HTR-8/SVneo (cell line): ENCODE data around the gene REPS2.
"Not testable (repeated sequence)": the region's sequence is repeated elsewhere in the genome, so short reads cannot be mapped to it uniquely, and the experiment has no call there.

Experiments
- DNase-seq: peaks from one replicate; pipeline ENCODE4 v3.0.0; 2011; ENCODE audit warnings: low spot score, mixed read lengths; ENCODE audit not compliant: insufficient read length
- FAIRE-seq: peaks from 2 replicates; lab custom pipeline; 2011; peaks lifted over from hg19 to GRCh38; lab: Jason Lieb, UNC

Gene REPS2

GRCh38 chrX:16962661-16963060 lies 16.2 kb downstream of the REPS2 start:
- not testable (repeated sequence) for DNase-seq, FAIRE-seq

- no peak for FAIRE-seq
- no peak for DNase-seq
Measured at GRCh38 chrX:16963216-16963615, 16.8 kb downstream of the REPS2 start.

- not testable (repeated sequence) for DNase-seq, FAIRE-seq
Measured at GRCh38 chrX:16964976-16965375, 18.5 kb downstream of the REPS2 start.

- FAIRE-seq, result no peak
Measured at GRCh38 chrX:16966752-16967448, 20.4 kb downstream of the REPS2 start.

GRCh38 chrX:16968753-16969152 lies 22.3 kb downstream of the REPS2 start:
- not testable (repeated sequence) for DNase-seq, FAIRE-seq

More at GRCh38 chrX:16966752-16967448, 20.4 kb downstream of the REPS2 start:
- DNase-seq, result no peak

GRCh38 chrX:16970977-16971376 lies 24.5 kb downstream of the REPS2 start:
- no peak for FAIRE-seq
- no peak for DNase-seq

GRCh38 chrX:16971694-16972093 lies 25.2 kb downstream of the REPS2 start:
- no peak for DNase-seq
- no peak for FAIRE-seq

- DNase-seq (no peak), FAIRE-seq (no peak)
Measured at GRCh38 chrX:16975233-16975632, 28.8 kb downstream of the REPS2 start.

- DNase-seq (no peak), FAIRE-seq (no peak)
Measured at GRCh38 chrX:16977771-16978170, 31.3 kb downstream of the REPS2 start.

GRCh38 chrX:16978193-16978984 lies 31.9 kb downstream of the REPS2 start:
- no peak for FAIRE-seq

GRCh38 chrX:16979226-16979625 lies 32.8 kb downstream of the REPS2 start:
- no peak for FAIRE-seq
- no peak for DNase-seq

More at GRCh38 chrX:16978193-16978984, 31.9 kb downstream of the REPS2 start:
- no peak for DNase-seq

- DNase-seq, result no peak
- no peak for FAIRE-seq
Measured at GRCh38 chrX:16981209-16981608, 34.8 kb downstream of the REPS2 start.

- no peak for FAIRE-seq
Measured at GRCh38 chrX:16981980-16982379, 35.5 kb downstream of the REPS2 start.

GRCh38 chrX:16983051-16983450 lies 36.6 kb downstream of the REPS2 start:
- FAIRE-seq (no peak), DNase-seq (no peak)

More at GRCh38 chrX:16981980-16982379, 35.5 kb downstream of the REPS2 start:
- DNase-seq, result no peak

GRCh38 chrX:16985286-16985685 lies 38.8 kb downstream of the REPS2 start:
- FAIRE-seq, result no peak
- no peak for DNase-seq

- no peak for FAIRE-seq
- no peak for DNase-seq
Measured at GRCh38 chrX:16986169-16986568, 39.7 kb downstream of the REPS2 start.

GRCh38 chrX:16989750-16990149 lies 43.3 kb downstream of the REPS2 start:
- DNase-seq (no peak), FAIRE-seq (no peak)

GRCh38 chrX:16990839-16991238 lies 44.4 kb downstream of the REPS2 start:
- FAIRE-seq (no peak), DNase-seq (no peak)

- FAIRE-seq, result no peak
- no peak for DNase-seq
Measured at GRCh38 chrX:16992445-16992844, 46.0 kb downstream of the REPS2 start.

GRCh38 chrX:16992951-16993350 lies 46.5 kb downstream of the REPS2 start:
- FAIRE-seq (no peak), DNase-seq (no peak)

- FAIRE-seq, result no peak
- DNase-seq, result no peak
Measured at GRCh38 chrX:16993791-16994318, 47.4 kb downstream of the REPS2 start.
